B cell (primary cell): ENCODE data around the gene RUFY2. TPM values are rescaled to one million over a fixed set of nuclear protein-coding genes. Genes with fewer than 3 reads are reported as not detected.
A peak's percentile ranks its signal among the peaks of the same experiment; 100 is the strongest.

Experiments
- ATAC-seq: fragments of 200-7000 bp; cut with Tn5 transposase; one replicate; pipeline ENCODE4 v1.10.0; 2021; ENCODE audit warnings: low read depth, mild to moderate bottlenecking, moderate number of reproducible peaks, moderate library complexity
- CTCF ChIA-PET: fragments of 350-600 bp; sonication (Branson Sonifier 250); formaldehyde crosslinking; loops from one replicate; lab custom pipeline; 2021; ENCODE audit warnings: antibody characterized with exemption, inconsistent platforms; lab: Charles Lee
- POLR2A ChIA-PET: fragments of 350-600 bp; sonication (Branson Sonifier 250); formaldehyde crosslinking; loops from one replicate; lab custom pipeline; 2021; ENCODE audit warnings: antibody characterized with exemption; lab: Charles Lee
- DNase-seq: peaks from one replicate; pipeline ENCODE4 v3.0.0; 2013
- H2AFZ ChIP-seq: 2 replicates; pipeline ENCODE4 v1.6.1; 2012; ENCODE audit warnings: mild to moderate bottlenecking, low read depth, low read length; ENCODE audit not compliant: insufficient read depth, poor library complexity, severe bottlenecking
- H3K27ac ChIP-seq, 2 donors: 1 replicate in 1 of 2; 2 replicates in 1 of 2; pipeline ENCODE4 v1.5.1; 2012 to 2013; ENCODE audit warnings: low read length in 2 of 2, mild to moderate bottlenecking in 2 of 2, moderate library complexity in 1 of 2
- H3K27me3 ChIP-seq, 4 experiments: fragments of 200-600 bp in 1 of 4; sonication (generic) in 1 of 4; replicated peaks in 1 of 4; 1 replicate in 2 of 4; 2 replicates in 2 of 4; pipeline versions ENCODE4 v1.6.1 to v1.7.0; 2013 to 2016; ENCODE audit warnings: low read length in 3 of 4, mild to moderate bottlenecking in 2 of 4, mixed read lengths in 1 of 4, moderate library complexity in 1 of 4; ENCODE audit not compliant: insufficient read depth in 4 of 4, control insufficient read depth in 3 of 4; ENCODE audit errors: control extremely low read depth in 1 of 4
- H3K36me3 ChIP-seq, 2 experiments: replicated peaks in 1 of 2; 1 replicate in 1 of 2; 2 replicates in 1 of 2; pipeline versions ENCODE4 v1.6.1 to v1.7.1; 2013; ENCODE audit warnings: low read length in 1 of 2; ENCODE audit not compliant: insufficient read depth in 2 of 2, control insufficient read depth in 1 of 2; ENCODE audit errors: control extremely low read depth in 1 of 2, extremely low read depth in 1 of 2
- H3K4me1 ChIP-seq, 2 donors: fragments of 200-600 bp in 1 of 2; sonication (generic) in 1 of 2; 1 replicate in 1 of 2; 2 replicates in 1 of 2; pipeline versions ENCODE4 v1.5.1 to v1.6.1; 2013 to 2017; ENCODE audit warnings: low read length in 2 of 2; ENCODE audit not compliant: control insufficient read depth in 2 of 2, insufficient read depth in 2 of 2
- H3K4me2 ChIP-seq: replicated peaks from 2 replicates; pipeline ENCODE3; 2012; ENCODE audit warnings: mild to moderate bottlenecking, low read depth, low read length; ENCODE audit not compliant: poor library complexity, severe bottlenecking
- H3K4me3 ChIP-seq, 5 experiments: fragments of 200-600 bp in 1 of 5; sonication (generic) in 1 of 5; 1 replicate in 3 of 5; 2 replicates in 2 of 5; pipeline versions ENCODE4 v1.5.1 to v1.7.0; 2011 to 2016; ENCODE audit warnings: low read length in 4 of 5, mild to moderate bottlenecking in 4 of 5, low read depth in 2 of 5, control low read depth in 1 of 5, moderate library complexity in 1 of 5; ENCODE audit not compliant: insufficient read depth in 1 of 5; ENCODE audit errors: control extremely low read depth in 1 of 5, extremely low read depth in 1 of 5
- H3K79me2 ChIP-seq: fragments of 200-600 bp; sonication (generic); one replicate; pipeline ENCODE4 v1.6.0; 2016; ENCODE audit warnings: low read length; ENCODE audit not compliant: control insufficient read depth, insufficient read depth
- H3K9ac ChIP-seq: fragments of 200-600 bp; sonication (generic); 2 replicates; pipeline ENCODE4 v1.6.1; 2017; ENCODE audit warnings: mild to moderate bottlenecking, low read length, moderate library complexity
- H3K9me3 ChIP-seq, 3 donors: one replicate each; pipeline versions ENCODE4 v1.6.1 to v1.7.1; 2013; ENCODE audit warnings: low read length in 2 of 3; ENCODE audit not compliant: control insufficient read depth in 2 of 3, insufficient read depth in 1 of 3; ENCODE audit errors: control extremely low read depth in 1 of 3
- H4K20me1 ChIP-seq: 2 replicates; pipeline ENCODE4 v1.6.0; 2012; ENCODE audit warnings: mild to moderate bottlenecking, low read length; ENCODE audit not compliant: insufficient read depth, control insufficient read depth, poor library complexity, severe bottlenecking
- H3K27ac Mint-ChIP-seq: one replicate; pipeline ENCODE4 v1.8.0; 2021; ENCODE audit warnings: mixed read lengths
- H3K27me3 Mint-ChIP-seq: one replicate; pipeline ENCODE4 v1.8.0; 2021; ENCODE audit warnings: mixed read lengths
- H3K4me1 Mint-ChIP-seq: one replicate; pipeline ENCODE4 v1.8.0; 2021; ENCODE audit warnings: mixed read lengths
- H3K4me3 Mint-ChIP-seq: one replicate; pipeline ENCODE4 v1.8.0; 2021; ENCODE audit warnings: mixed read lengths
- H3K9me3 Mint-ChIP-seq: one replicate; pipeline ENCODE4 v1.8.0; 2022; ENCODE audit warnings: mixed read lengths; ENCODE audit not compliant: insufficient read depth
- CTCF ChIP-seq: fragments of 200-600 bp; IDR thresholded peaks from one replicate; pipeline ENCODE4 v1.8.0; 2022; ENCODE audit warnings: antibody characterized with exemption, mild to moderate bottlenecking
- EZH2 ChIP-seq: IDR thresholded peaks from 2 replicates; pipeline ENCODE4 v1.6.1; 2012; ENCODE audit warnings: borderline replicate concordance, low read depth, mild to moderate bottlenecking, moderate library complexity, low read length; ENCODE audit not compliant: insufficient read depth, poor library complexity, severe bottlenecking
- WGBS: methylation state at CpG from one replicate; pipeline ENCODE4 v1.1.5; 2013; ENCODE audit warnings: missing lambda C conversion rate; ENCODE audit not compliant: insufficient coverage; 5-methylcytosine and 5-hydroxymethylcytosine counted together
- intact Hi-C: fragments of 100-400 bp; cut with micrococcal nuclease; formaldehyde crosslinking; loops from one replicate; pipeline ENCODE4 v1.10.0; 2022
- polyA plus RNA-seq: library from polyadenylated mRNA; depleted of rRNA; stranded (reverse); fragments of >200 nt; gene quantifications from 2 replicates; pipeline ENCODE4 v1.2.3, GENCODE V29; 2012
- total RNA-seq, 2 donors: library from RNA; stranded (reverse); fragments of 120-200 nt in 1 of 2; gene quantifications; 1 replicate in 1 of 2; 2 replicates in 1 of 2; pipeline versions ENCODE4 v1.2.3 to v1.2.4, GENCODE V29; 2013 to 2022

The RUFY2 gene
- total and polyA plus RNA-seq, 2 donors (not counting 1 experiment from before 2014, with no cell fraction given) = 5.8 to 38.7 TPM

- Histone ChIP-seq H4K20me1 (peaks cover 36% of the 10 kb centered on the region), H3K36me3 (peaks cover 0 to 3% of the 10 kb centered on the region in 2 experiments), H3K9ac (peak within 1 kb of the TSS; percentile 97), H3K27ac (peak within 1 kb of the TSS; percentile 93 to 94), H3K4me1 (peaks cover 42 to 51% of the 10 kb centered on the region in 2 donors), H3K9me3 (peaks cover 0 to 8% (median 0%) of the 10 kb centered on the region in 3 donors), H3K4me3 (peak within 1 kb of the TSS; percentile 77 to 95 (median 90)), H3K27me3 (no peaks in the 10 kb centered on the region), H3K79me2 (peaks cover 49% of the 10 kb centered on the region), H3K4me2 (peak within 1 kb of the TSS; percentile 79), H2AFZ (peak within 1 kb of the TSS; percentile 79)
- WGBS = under 1% methylated on average over 69 of the region's 73 CpGs
- H3K4me1 Mint-ChIP-seq = peaks cover 62% of the 10 kb centered on the region
- intact Hi-C loops = loop anchor here (1.0 to 5.0 kb wide), 12 partner anchors 17 to 1816 kb away; partner anchors contain the start of genes CCAR1, DDX21, RUFY2 and SLC25A16
- ATAC-seq (peak; percentile 84), DNase-seq (peak; percentile 100)
- H3K9me3 Mint-ChIP-seq = no peaks in the 10 kb centered on the region
- ChIA-PET CTCF (interaction anchor here (1.2 to 6.6 kb wide), 4 partner anchors 17 to 476 kb away, joined by 3 to 51 read pairs (median 14); no protein-coding TSS in a partner anchor), POLR2A (interaction anchor here (0.6 to 2.4 kb wide), 16 partner anchors 21 to 656 kb away, joined by 3 to 20 read pairs (median 7); partner anchors contain the start of genes CCAR1, DDX21, RUFY2 and SIRT1)
- no peaks in the 10 kb centered on the region for H3K27me3 Mint-ChIP-seq
- no peak for TF ChIP-seq CTCF
- no peak for TF ChIP-seq EZH2
- peak within 1 kb of the TSS; percentile 100 for H3K27ac Mint-ChIP-seq
- peak within 1 kb of the TSS; percentile 99 for H3K4me3 Mint-ChIP-seq
These were observed 75.4 kb downstream of the RUFY2 start, which contains the start of gene HNRNPH3 for GRCh38 chr10:68331455-68332258. Gene HNRNPH3, plus strand, starts transcription at chr10:68332064. Its CDS starts 5,158 bp downstream, at chr10:68337222.
